ENCODE data around the gene ST6GALNAC3.

The ST6GALNAC3 gene

GRCh38 chr1:76503100-76503499 is 428.6 kb downstream of the ST6GALNAC3 start:
- no peaks in the 10 kb centered on the region for H3K27me3 ChIP-seq (ENCODE audit: insufficient read depth, low read length)
- no peak overlapping the region for H2AFZ ChIP-seq (ENCODE audit: low read depth, low read length)
- no peaks in the 10 kb centered on the region for H3K36me3 ChIP-seq (ENCODE audit: insufficient read depth, low read length)
- no peak overlapping the region for H3K4me3 ChIP-seq (ENCODE audit: low read length)
- H3K9me3 ChIP-seq (ENCODE audit: low read length), result no peaks in the 10 kb centered on the region
- H3K4me1 ChIP-seq (ENCODE audit: insufficient read depth, low read length), result peaks cover 16% of the 10 kb centered on the region

- no peaks in the 10 kb centered on the region for H3K36me3 ChIP-seq (ENCODE audit: insufficient read depth, low read length)
- no peak overlapping the region for H2AFZ ChIP-seq (ENCODE audit: low read depth, low read length)
- no peak overlapping the region for H3K4me3 ChIP-seq (ENCODE audit: low read length)
- H3K27me3 ChIP-seq (ENCODE audit: insufficient read depth, low read length), result no peaks in the 10 kb centered on the region
- H3K4me1 ChIP-seq (ENCODE audit: insufficient read depth, low read length), result peaks cover 16% of the 10 kb centered on the region
- H3K9me3 ChIP-seq (ENCODE audit: low read length), result no peaks in the 10 kb centered on the region
Observed at GRCh38 chr1:76503736-76504135, 429.2 kb downstream of the ST6GALNAC3 start.

- no peak overlapping the region for H3K4me3 ChIP-seq (ENCODE audit: low read length)
- H3K9me3 ChIP-seq (ENCODE audit: low read length), result no peaks in the 10 kb centered on the region
- peaks cover 2% of the 10 kb centered on the region for H3K4me1 ChIP-seq (ENCODE audit: insufficient read depth, low read length)
- H3K36me3 ChIP-seq (ENCODE audit: insufficient read depth, low read length), result no peaks in the 10 kb centered on the region
- no peaks in the 10 kb centered on the region for H3K27me3 ChIP-seq (ENCODE audit: insufficient read depth, low read length)
- no peak overlapping the region for H2AFZ ChIP-seq (ENCODE audit: low read depth, low read length)
Observed at GRCh38 chr1:76507376-76507775, 432.8 kb downstream of the ST6GALNAC3 start.

- H3K4me1 ChIP-seq (ENCODE audit: insufficient read depth, low read length), result peaks cover 2% of the 10 kb centered on the region
- H3K4me3 ChIP-seq (ENCODE audit: low read length), result no peak overlapping the region
- no peaks in the 10 kb centered on the region for H3K9me3 ChIP-seq (ENCODE audit: low read length)
- H3K36me3 ChIP-seq (ENCODE audit: insufficient read depth, low read length), result no peaks in the 10 kb centered on the region
- H3K27me3 ChIP-seq (ENCODE audit: insufficient read depth, low read length), result no peaks in the 10 kb centered on the region
- H2AFZ ChIP-seq (ENCODE audit: low read depth, low read length), result no peak overlapping the region
Observed at GRCh38 chr1:76508871-76509270, 434.3 kb downstream of the ST6GALNAC3 start.

GRCh38 chr1:76510672-76511557 is 436.4 kb downstream of the ST6GALNAC3 start:
- Histone ChIP-seq H3K4me1 (ENCODE audit: insufficient read depth, low read length) (peaks cover 2% of the 10 kb centered on the region), H2AFZ (ENCODE audit: low read depth, low read length) (no peak overlapping the region), H3K27me3 (ENCODE audit: insufficient read depth, low read length) (no peaks in the 10 kb centered on the region), H3K9me3 (ENCODE audit: low read length) (no peaks in the 10 kb centered on the region), H3K4me3 (ENCODE audit: low read length) (no peak overlapping the region), H3K36me3 (ENCODE audit: insufficient read depth, low read length) (no peaks in the 10 kb centered on the region)

GRCh38 chr1:76511558-76512179 is 437.1 kb downstream of the ST6GALNAC3 start:
- Histone ChIP-seq H3K4me3 (ENCODE audit: low read length) (no peak overlapping the region), H3K27me3 (ENCODE audit: insufficient read depth, low read length) (no peaks in the 10 kb centered on the region), H3K4me1 (ENCODE audit: insufficient read depth, low read length) (peaks cover 2% of the 10 kb centered on the region), H2AFZ (ENCODE audit: low read depth, low read length) (no peak overlapping the region), H3K36me3 (ENCODE audit: insufficient read depth, low read length) (no peaks in the 10 kb centered on the region), H3K9me3 (ENCODE audit: low read length) (no peaks in the 10 kb centered on the region)

GRCh38 chr1:76530953-76531352 is 456.4 kb downstream of the ST6GALNAC3 start:
- Histone ChIP-seq H3K4me3 (ENCODE audit: low read length) (no peak overlapping the region), H3K4me1 (ENCODE audit: insufficient read depth, low read length) (no peaks in the 10 kb centered on the region), H3K27me3 (ENCODE audit: insufficient read depth, low read length) (no peaks in the 10 kb centered on the region), H2AFZ (ENCODE audit: low read depth, low read length) (no peak overlapping the region), H3K9me3 (ENCODE audit: low read length) (no peaks in the 10 kb centered on the region), H3K36me3 (ENCODE audit: insufficient read depth, low read length) (no peaks in the 10 kb centered on the region)

GRCh38 chr1:76541618-76542017 is 467.1 kb downstream of the ST6GALNAC3 start:
- H3K4me1 ChIP-seq (ENCODE audit: insufficient read depth, low read length), result peaks cover 12% of the 10 kb centered on the region
- no peak overlapping the region for H3K4me3 ChIP-seq (ENCODE audit: low read length)
- H3K27me3 ChIP-seq (ENCODE audit: insufficient read depth, low read length), result no peaks in the 10 kb centered on the region
- no peaks in the 10 kb centered on the region for H3K36me3 ChIP-seq (ENCODE audit: insufficient read depth, low read length)
- no peaks in the 10 kb centered on the region for H3K9me3 ChIP-seq (ENCODE audit: low read length)
- H2AFZ ChIP-seq (ENCODE audit: low read depth, low read length), result no peak overlapping the region

GRCh38 chr1:76542359-76542758 is 467.8 kb downstream of the ST6GALNAC3 start:
- H3K27me3 ChIP-seq (ENCODE audit: insufficient read depth, low read length), result no peaks in the 10 kb centered on the region
- H3K36me3 ChIP-seq (ENCODE audit: insufficient read depth, low read length), result no peaks in the 10 kb centered on the region
- H3K4me3 ChIP-seq (ENCODE audit: low read length), result no peak overlapping the region
- peaks cover 12% of the 10 kb centered on the region for H3K4me1 ChIP-seq (ENCODE audit: insufficient read depth, low read length)
- H2AFZ ChIP-seq (ENCODE audit: low read depth, low read length), result no peak overlapping the region
- no peaks in the 10 kb centered on the region for H3K9me3 ChIP-seq (ENCODE audit: low read length)

- Histone ChIP-seq H3K9me3 (ENCODE audit: low read length) (no peaks in the 10 kb centered on the region), H3K4me3 (ENCODE audit: low read length) (no peak overlapping the region), H3K36me3 (ENCODE audit: insufficient read depth, low read length) (no peaks in the 10 kb centered on the region), H2AFZ (ENCODE audit: low read depth, low read length) (no peak overlapping the region), H3K4me1 (ENCODE audit: insufficient read depth, low read length) (peaks cover 12% of the 10 kb centered on the region), H3K27me3 (ENCODE audit: insufficient read depth, low read length) (no peaks in the 10 kb centered on the region)
Observed at GRCh38 chr1:76543495-76543894, 468.9 kb downstream of the ST6GALNAC3 start.

GRCh38 chr1:76546354-76546933 is 471.9 kb downstream of the ST6GALNAC3 start:
- Histone ChIP-seq H3K36me3 (ENCODE audit: insufficient read depth, low read length) (no peaks in the 10 kb centered on the region), H3K27me3 (ENCODE audit: insufficient read depth, low read length) (no peaks in the 10 kb centered on the region), H2AFZ (ENCODE audit: low read depth, low read length) (no peak overlapping the region), H3K4me3 (ENCODE audit: low read length) (no peak overlapping the region), H3K9me3 (ENCODE audit: low read length) (no peaks in the 10 kb centered on the region), H3K4me1 (ENCODE audit: insufficient read depth, low read length) (peaks cover 3% of the 10 kb centered on the region)

- no peaks in the 10 kb centered on the region for H3K9me3 ChIP-seq (ENCODE audit: low read length)
- no peaks in the 10 kb centered on the region for H3K36me3 ChIP-seq (ENCODE audit: insufficient read depth, low read length)
- no peaks in the 10 kb centered on the region for H3K27me3 ChIP-seq (ENCODE audit: insufficient read depth, low read length)
- H3K4me3 ChIP-seq (ENCODE audit: low read length), result no peak overlapping the region
- H3K4me1 ChIP-seq (ENCODE audit: insufficient read depth, low read length), result no peaks in the 10 kb centered on the region
- H2AFZ ChIP-seq (ENCODE audit: low read depth, low read length), result no peak overlapping the region
Observed at GRCh38 chr1:76547916-76548315, 473.4 kb downstream of the ST6GALNAC3 start.

GRCh38 chr1:76548513-76549100 is 474.1 kb downstream of the ST6GALNAC3 start:
- no peaks in the 10 kb centered on the region for H3K9me3 ChIP-seq (ENCODE audit: low read length)
- H3K4me1 ChIP-seq (ENCODE audit: insufficient read depth, low read length), result no peaks in the 10 kb centered on the region
- no peak overlapping the region for H3K4me3 ChIP-seq (ENCODE audit: low read length)
- no peaks in the 10 kb centered on the region for H3K27me3 ChIP-seq (ENCODE audit: insufficient read depth, low read length)
- H2AFZ ChIP-seq (ENCODE audit: low read depth, low read length), result no peak overlapping the region
- H3K36me3 ChIP-seq (ENCODE audit: insufficient read depth, low read length), result no peaks in the 10 kb centered on the region

Measured in neuron (in vitro differentiated cells).